ENCODE measurements around the gene PMPCA.

Gene PMPCA

DNA sequence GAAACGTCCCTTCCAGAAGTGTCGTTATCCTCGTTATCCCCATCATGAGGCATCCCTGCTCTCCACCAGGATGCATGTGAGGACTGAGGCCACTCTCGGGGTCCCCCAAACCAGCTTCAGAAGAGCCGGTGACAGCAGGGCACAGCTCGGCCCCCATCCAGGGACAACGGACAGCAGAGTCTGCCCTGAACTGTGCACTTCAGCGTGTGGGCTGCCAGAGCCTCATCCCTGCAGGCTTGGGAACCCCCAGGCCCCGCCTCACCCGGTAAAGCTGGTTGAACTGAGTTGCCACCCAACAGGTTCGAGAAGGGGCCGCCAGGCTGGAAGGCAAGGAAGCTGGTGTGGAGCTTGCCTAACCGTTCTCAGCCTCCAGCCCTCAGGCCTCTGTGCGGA lies 36.3 kb upstream of the PMPCA start:
- H3K27ac ChIP-seq, result no peak overlapping the region
- TF ChIP-seq, protein P1, sequence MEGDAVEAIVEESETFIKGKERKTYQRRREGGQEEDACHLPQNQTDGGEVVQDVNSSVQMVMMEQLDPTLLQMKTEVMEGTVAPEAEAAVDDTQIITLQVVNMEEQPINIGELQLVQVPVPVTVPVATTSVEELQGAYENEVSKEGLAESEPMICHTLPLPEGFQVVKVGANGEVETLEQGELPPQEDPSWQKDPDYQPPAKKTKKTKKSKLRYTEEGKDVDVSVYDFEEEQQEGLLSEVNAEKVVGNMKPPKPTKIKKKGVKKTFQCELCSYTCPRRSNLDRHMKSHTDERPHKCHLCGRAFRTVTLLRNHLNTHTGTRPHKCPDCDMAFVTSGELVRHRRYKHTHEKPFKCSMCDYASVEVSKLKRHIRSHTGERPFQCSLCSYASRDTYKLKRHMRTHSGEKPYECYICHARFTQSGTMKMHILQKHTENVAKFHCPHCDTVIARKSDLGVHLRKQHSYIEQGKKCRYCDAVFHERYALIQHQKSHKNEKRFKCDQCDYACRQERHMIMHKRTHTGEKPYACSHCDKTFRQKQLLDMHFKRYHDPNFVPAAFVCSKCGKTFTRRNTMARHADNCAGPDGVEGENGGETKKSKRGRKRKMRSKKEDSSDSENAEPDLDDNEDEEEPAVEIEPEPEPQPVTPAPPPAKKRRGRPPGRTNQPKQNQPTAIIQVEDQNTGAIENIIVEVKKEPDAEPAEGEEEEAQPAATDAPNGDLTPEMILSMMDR (conservative IDR thresholded peaks at IDR 0.05), result no peak

DNA sequence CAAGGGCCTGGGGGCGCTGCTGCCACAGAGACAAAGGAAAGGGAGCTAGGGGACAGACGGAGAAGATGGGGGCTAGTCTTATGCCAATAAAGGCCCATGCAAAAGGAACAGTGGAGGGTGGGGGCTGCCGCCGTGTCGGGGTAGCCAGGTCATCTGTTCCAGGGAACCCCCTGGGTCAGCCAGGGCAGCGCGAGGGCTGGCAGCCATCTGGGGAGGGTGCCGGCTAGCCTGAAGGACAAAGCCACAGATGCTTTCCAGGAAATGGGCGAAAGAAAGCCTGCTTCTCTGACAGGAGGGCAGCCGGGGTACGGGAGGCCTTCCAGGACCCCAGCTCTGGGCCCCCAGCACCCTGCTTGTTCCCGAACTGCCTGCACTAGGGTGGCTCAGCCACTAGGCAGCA lies 35.4 kb upstream of the PMPCA start:
- TF ChIP-seq, protein P1 (conservative IDR thresholded peaks at IDR 0.05), result no peak
- no peak overlapping the region for H3K27ac ChIP-seq

DNA sequence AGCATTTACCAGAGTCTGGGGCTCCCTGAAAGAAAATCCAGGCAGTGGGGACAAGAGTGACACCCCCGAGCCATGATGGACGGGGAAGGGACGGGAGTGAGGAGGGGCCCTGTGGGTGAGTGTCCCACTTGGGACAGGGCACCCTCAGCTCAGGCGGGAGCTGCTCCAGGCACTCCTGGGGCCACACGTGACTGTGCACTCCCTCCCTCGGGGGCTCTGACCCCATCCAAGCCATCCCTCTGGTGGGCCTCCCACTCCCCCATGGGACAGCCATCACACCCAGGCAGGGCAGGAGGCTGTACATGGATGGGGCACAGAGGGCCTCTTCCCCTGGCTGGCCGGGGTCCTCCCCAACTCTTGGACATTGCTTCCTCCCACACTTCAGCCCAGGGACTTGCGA lies 34.0 kb upstream of the PMPCA start:
- no peak overlapping the region for H3K27ac ChIP-seq
- TF ChIP-seq, protein P1 (conservative IDR thresholded peaks at IDR 0.05), result no peak

DNA sequence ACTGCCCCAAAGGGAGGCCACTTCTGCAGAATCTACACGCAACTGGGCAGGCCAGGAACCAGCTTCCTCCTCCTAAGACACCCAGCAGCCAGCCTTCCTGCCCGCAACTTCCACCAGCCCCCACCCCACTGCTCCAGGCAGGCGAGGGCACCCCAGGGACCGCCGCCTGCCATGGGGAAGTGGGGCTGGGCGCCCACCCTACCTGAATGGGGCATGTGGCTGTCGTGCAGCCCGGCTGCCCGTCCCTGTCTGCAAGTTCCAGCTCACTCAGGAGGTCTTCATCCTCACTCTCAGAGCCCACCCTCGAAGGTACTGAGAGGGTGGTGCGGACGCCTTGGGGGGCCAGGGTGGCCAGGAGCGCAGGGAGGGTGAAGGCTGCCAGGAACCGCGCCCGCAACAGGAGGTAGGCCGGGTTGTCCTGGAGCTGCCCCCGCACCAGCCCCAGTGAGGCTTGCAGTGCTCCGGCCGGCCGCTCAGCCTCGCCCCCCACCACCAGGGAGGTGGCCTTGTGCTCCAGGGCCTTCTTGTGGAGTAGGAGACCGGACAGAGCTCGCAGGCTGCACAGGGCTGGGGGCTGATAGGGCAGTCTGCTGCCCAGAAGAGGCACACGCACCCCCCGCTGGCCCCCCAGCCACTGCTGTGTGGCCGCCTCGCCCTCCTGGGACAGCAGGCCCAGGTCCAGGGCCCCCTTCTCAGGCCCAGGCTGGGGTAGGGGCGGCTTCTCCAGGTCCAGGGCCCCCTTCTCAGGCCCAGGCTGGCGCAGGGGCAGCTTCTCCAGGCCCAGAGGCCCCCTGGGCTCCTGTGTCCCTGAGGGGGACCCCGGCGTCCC lies 32.9 kb upstream of the PMPCA start:
- H3K27ac ChIP-seq, result no peak overlapping the region
- TF ChIP-seq, protein P1 (conservative IDR thresholded peaks at IDR 0.05), result no peak

DNA sequence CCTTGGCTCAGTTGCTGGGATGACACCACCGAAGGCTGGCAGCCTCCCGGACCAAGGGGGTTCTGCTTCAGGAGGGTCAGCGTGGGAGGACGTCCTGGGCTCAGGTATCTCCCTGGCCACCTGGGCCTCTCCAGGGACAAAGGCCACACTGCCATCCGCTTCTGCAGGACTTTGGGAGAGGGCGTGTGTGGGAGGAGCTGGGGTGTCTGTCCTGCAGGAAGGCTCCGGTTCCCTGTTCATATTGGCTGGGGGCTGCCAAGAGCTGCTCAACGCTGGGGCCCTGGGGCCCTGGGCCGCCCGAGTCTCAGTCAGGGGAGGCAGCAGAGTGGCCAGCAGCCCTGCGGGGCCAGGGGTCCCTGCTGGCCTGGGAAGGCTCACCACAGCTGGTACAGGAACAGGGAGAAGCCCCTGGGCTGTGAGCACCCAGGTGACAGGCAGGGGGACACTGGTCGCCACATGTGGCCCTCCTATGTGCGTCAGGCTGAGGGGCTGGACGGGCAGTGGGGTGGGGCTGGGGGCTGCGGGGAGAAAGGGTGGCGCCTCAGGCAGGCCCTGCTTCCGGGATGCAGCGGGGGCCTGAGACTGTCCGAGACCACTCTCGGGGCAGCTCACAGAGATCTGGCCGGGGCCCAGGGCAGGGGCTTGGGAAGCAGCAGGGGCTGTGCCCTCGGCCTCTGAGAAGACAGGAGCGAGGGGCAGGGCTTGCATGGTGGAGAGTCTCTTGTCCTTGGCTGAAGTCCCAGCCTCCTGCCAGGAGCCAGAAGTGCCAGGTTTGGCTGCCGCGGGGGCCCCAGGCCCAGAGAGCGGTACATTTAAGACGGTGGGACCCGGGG lies 32.1 kb upstream of the PMPCA start:
- TF ChIP-seq, protein P1 (conservative IDR thresholded peaks at IDR 0.05), result no peak
- no peak overlapping the region for H3K27ac ChIP-seq

DNA sequence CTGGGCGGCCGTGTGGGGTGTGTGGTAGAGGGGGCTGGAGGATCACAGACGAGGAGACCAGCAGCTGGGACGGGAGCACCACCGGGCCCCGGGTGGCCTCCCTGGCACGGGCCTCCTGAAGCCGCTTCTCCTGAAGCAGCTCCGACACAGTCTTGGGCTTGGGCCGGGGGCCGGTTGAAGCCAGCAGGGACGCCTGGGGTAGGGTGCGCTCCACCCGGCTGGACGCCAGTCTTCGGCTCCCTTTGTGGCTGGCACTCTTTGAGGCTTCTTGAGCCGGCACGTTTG lies 31.5 kb upstream of the PMPCA start:
- TF ChIP-seq, protein P1 (conservative IDR thresholded peaks at IDR 0.05), result no peak

DNA sequence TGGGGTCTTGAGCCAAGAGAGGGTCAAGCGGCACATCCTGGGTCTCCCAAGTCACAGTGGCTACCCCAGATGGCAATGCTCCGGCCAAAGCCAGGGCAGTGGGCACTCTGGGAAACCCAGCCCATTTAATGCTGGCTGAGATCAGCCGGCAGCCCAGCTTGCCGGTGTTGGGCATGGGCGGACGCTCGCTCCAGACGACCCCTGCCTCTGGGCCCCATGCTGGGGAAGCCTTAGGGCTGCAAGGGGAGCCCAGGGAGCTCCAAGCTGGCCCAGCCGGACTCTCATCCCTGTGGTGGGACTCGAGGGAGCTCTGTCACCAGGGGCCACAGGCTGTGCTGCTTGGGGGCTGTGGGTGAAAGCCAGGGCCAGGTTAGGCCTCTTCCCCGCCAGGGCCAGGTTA lies 31.1 kb upstream of the PMPCA start:
- no peak overlapping the region for H3K27ac ChIP-seq
- TF ChIP-seq, protein P1 (conservative IDR thresholded peaks at IDR 0.05), result no peak

More for the DNA sequence above, 31.5 kb upstream of the PMPCA start:
- no peak overlapping the region for H3K27ac ChIP-seq

Data from VCaP (cell line).